ENCODE data around the gene ZC3H8.
"Not testable (repeated sequence)": the region's sequence is repeated elsewhere in the genome, so short reads cannot be mapped to it uniquely, and the experiment has no call there.

The ZC3H8 gene

GRCh38 chr2:112254466-112255240, at the start of gene ZC3H8:
TSS of gene ZC3H8 (minus strand) at chr2:112255042. CDS start at chr2:112254981, 61 bp downstream.
- DNase-seq (ENCODE audit: low read depth in 4 of 4, low spot score in 1 of 4): peak; percentile 86 to 95 (median 90)

- no peak for DNase-seq (ENCODE audit: low read depth in 4 of 4, low spot score in 1 of 4)
These were observed 49.6 kb upstream of the ZC3H8 start for GRCh38 chr2:112304298-112304941.

- no peak for DNase-seq (ENCODE audit: low read depth in 4 of 4, low spot score in 1 of 4)
These were observed 47.1 kb upstream of the ZC3H8 start for GRCh38 chr2:112301973-112302372.

DNA sequence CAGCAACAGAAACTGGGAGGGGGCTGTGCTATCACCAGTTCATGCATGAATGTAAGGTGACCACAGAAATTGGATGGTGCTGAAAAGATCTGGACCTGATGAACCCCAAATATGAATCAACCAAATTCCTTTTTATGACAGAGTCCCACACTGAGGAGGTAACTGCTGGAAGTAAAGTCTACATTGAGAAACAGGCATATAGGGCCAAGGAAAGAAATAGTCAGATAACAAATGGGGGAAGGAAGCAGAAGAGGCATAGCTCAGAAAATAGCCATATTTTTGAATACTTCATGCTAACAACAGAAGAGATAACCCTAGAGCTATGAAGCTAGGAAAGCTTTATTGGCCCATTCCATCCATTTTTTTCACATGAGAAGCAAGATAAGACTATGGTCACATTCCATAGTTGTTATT, 46.3 kb upstream of the ZC3H8 start:
- DNase-seq (ENCODE audit: low read depth in 4 of 4, low spot score in 1 of 4): no peak

DNA sequence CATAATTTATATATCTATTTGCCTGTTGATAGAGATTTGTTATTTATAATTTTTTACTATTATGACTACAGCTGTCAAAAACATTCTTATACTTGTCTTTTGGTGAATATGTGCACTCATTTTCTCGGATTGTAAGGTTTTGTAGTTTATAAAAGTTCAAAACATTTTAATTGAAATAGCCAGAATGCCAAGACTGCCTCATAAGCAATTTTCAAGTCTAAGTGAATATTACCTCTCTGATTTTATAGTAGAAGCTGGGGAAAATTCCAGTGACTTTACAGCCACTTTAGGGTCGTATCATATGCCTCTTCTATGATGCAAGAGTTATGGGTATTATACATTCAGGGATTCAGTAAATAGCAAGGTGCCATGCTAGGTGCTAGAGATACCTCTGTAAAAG, 41.6 kb upstream of the ZC3H8 start:
- no peak for DNase-seq (ENCODE audit: low read depth in 4 of 4, low spot score in 1 of 4)

GRCh38 chr2:112295407-112296078, 40.7 kb upstream of the ZC3H8 start:
- no peak for DNase-seq (ENCODE audit: low read depth in 4 of 4, low spot score in 1 of 4)

DNA sequence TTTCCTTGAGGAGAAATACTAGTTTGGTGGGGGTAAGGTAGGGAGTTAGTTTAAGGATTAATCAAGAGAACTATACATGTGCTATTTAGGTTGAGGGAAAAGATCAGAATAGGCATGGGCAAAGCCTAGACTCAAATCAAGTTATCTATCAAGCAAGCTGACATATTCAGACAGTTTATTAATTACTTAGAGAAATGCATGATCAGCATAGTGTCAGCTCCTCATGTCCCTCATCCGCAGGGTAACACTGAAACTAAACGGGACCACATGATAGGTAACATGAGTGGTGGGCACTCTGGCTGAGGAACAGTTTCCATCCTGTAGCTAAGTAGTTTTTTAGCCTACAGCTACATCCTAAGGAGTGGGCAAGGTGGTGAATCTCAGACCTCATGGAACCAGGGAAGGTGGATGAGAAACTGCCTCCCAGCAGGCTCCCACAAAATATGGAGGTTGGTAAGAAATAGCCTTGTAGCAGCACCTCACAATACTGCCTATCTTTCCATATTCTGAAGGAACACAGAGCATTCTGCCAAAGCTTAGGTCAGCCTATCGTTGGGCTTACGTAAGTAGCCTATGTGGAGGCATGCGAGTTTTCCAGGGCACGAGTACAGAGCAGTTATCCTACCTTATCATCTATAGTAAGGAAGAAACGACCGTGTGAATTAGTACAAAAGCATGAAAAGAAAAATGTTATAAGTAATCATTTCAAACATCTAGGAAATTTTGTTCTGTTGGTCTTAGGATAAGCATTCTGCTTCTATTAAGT, 39.0 kb upstream of the ZC3H8 start:
- no peak for DNase-seq (ENCODE audit: low read depth in 4 of 4, low spot score in 1 of 4)

GRCh38 chr2:112290648-112291047, 35.8 kb upstream of the ZC3H8 start:
- DNase-seq (ENCODE audit: low read depth in 4 of 4, low spot score in 1 of 4): no peak

DNA sequence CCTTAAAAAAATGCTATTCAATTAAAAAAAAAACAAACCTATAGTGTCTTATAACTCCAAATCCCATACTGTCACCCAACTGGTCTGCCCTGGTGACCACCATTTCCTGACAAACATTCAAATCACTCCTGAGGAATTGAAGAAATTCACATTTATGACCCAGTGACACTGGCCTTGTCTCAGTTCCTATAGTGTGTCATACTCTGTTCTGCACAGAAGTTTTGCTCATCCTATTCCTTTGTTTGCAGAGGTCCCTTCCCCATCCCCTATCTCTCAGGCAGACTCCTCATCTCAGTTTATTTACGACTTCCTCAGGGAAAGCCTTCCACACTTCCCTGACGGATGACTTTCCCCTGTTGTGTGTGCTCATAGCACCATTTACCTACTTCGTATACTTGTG, 35.2 kb upstream of the ZC3H8 start:
- DNase-seq (ENCODE audit: low read depth in 4 of 4, low spot score in 1 of 4): no peak

DNA sequence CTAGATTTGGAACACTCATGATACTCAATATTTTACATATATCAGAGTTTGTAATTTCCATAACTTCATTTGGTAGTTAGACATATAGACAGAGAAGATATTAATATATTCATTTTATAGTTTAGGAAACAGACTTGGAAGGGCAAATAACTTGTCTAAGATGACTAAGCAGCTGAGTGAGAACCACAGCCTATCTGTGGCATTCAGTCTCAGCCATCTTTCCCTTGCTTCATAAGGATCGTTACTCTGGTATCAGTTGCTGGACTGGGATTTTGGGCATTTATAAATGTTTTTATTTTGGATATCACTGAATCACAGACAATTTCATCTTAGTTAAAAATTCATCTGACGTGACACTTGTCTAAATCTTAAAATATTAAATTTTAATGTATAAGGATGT, 28.7 kb upstream of the ZC3H8 start:
- DNase-seq (ENCODE audit: low read depth in 4 of 4, low spot score in 1 of 4): not testable (repeated sequence)

- DNase-seq (ENCODE audit: low read depth in 4 of 4, low spot score in 1 of 4): not testable (repeated sequence)
These were observed 27.2 kb upstream of the ZC3H8 start for GRCh38 chr2:112282066-112282465.

DNA sequence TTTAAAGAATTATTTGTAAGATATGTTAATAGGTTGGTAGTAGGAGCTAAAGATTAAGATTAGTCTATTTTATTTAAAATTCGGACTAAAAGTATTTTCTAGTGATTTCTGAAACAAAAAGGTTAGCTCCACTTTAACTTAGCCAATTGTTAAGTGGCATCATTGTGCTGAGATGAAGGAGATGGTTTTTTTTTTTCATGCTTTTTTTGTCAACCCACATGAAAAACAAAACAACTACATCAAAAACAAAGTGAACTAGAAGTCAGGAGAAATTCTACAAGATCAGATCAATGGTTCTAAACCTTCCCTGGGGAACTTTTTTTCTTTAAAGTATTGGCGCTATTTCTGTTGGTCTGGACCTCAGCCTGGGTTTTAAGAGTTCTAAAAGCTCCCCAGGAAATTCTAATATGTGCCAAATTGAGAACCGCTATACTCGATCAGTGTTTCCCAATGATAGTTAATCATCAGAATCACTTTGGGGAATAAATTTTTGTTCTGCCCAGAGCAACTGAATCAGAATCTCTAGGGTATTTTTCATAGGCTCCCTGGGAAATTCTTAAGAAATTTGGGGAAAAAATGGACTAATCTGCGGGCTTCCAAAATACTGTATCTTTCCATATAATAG, 22.9 kb upstream of the ZC3H8 start:
- DNase-seq (ENCODE audit: low read depth in 4 of 4, low spot score in 1 of 4): no peak

DNA sequence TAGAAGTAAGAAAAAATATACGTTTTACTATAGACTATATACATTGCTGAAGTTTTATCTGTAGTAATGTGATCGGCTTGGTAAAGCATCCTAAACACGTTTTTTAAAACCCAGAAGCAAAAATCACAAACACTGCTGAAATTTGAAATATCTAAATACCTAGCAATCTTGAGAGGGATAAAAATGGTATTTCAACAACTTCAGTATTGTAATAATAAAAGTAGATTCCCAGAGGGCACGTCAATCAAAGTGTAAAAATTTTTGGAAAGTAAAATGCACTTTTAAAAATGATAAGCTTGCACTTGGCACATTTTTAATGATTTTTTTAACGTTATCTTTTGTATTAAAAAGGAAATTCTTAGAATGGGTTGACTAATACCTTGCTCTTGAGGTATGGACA, 22.1 kb upstream of the ZC3H8 start:
- DNase-seq (ENCODE audit: low read depth in 4 of 4, low spot score in 1 of 4): no peak

GRCh38 chr2:112275887-112276773, 21.3 kb upstream of the ZC3H8 start:
- peak; percentile 42 to 74 (median 69) for DNase-seq (ENCODE audit: low read depth in 4 of 4, low spot score in 1 of 4)

DNA sequence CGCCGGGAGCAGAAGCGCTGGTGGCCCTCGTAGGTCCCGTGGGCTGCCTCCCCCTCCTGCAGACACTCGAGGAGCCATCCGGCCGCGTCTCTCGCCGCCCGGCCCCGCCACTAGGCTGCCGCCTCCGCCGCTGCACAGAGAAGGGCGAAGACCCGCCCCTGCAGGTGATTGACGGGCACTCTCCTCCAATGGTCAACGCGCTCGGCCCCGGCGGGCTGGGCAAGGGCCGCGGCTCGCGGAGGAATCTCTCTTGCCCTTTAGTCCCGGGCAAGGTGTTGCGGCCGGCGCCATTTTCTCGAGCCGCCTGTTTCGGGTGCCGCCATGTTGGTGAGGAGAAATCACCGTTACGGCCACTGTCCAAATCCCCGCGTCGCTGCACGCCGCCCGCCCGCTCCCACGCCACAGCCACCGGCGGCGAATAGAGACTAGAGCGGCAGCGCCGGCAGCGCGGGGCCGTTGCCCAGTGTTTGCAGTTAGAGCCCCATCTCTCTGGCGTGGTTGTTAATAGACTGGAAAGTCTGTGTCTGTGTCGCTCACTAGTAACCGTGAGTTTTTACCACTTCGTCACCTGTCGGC, 20.6 kb upstream of the ZC3H8 start, which contains the start of gene ZC3H6:
Gene ZC3H6 (plus strand): TSS at position 287 of the 576 bp plus-strand sequence. CDS start 398 bp downstream, outside the sequence.
- peak; percentile 98 to 100 (median 98) for DNase-seq (ENCODE audit: low read depth in 4 of 4, low spot score in 1 of 4)

- DNase-seq (ENCODE audit: low read depth in 4 of 4, low spot score in 1 of 4): no peak
These were observed 18.5 kb upstream of the ZC3H8 start for GRCh38 chr2:112273349-112273748.

DNA sequence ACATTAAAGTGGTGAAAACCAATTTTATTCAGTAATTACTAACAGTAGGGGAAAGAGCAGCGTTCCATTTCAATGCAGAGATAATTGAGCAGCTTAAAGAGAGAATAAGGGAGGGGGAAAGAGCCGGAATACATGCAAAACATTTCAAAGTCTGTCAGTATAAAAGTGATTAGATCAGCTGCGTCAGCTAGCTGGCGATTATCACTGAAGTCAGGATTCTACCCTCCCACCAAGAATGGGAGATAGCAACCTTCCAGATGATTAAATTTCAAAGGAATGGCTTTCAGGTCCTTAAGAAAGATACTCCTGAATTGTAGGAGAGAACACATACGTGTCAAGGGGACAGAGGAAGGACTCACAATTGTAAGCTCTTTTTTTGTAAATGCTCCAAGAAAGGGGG, 17.8 kb upstream of the ZC3H8 start:
- no peak for DNase-seq (ENCODE audit: low read depth in 4 of 4, low spot score in 1 of 4)

DNA sequence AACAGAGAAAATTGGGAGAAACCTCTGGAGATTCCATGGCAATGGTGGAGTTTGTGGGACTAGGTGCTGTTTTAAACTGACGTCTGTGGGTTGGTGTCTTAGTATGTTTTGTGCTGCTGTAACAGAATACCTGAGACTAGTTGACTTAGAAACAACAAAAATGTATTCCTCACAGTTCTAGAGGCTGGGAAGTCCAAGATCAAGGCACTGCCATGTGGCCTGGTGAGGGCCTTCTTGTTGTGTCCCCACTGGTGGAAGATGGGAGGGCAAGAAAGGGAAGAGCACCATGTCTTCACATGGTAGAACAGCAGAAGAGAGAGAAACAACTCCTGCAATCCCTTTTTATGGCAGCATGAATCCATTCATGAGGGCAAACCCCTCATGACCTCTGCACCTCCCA, 13.7 kb upstream of the ZC3H8 start:
- no peak for DNase-seq (ENCODE audit: low read depth in 4 of 4, low spot score in 1 of 4)

GRCh38 chr2:112262876-112263275, 8.0 kb upstream of the ZC3H8 start:
- DNase-seq (ENCODE audit: low read depth in 4 of 4, low spot score in 1 of 4): no peak

GRCh38 chr2:112260295-112260625, 5.4 kb upstream of the ZC3H8 start:
- DNase-seq (ENCODE audit: low read depth in 4 of 4, low spot score in 1 of 4): no peak
